NCI-H2107 (cell line): ENCODE measurements around the gene EPB41L2.

Source experiments
- DNase-seq: peaks from one replicate; lab custom pipeline; 2025; lab: John Stamatoyannopoulos, UW

Gene EPB41L2

GRCh38 chr6:130865793-130866192 is 197.3 kb downstream of the EPB41L2 start:
- no peak for DNase-seq

GRCh38 chr6:130864344-130864743 is 198.7 kb downstream of the EPB41L2 start:
- DNase-seq, result no peak

GRCh38 chr6:130863415-130864230 is 199.4 kb downstream of the EPB41L2 start:
- DNase-seq, result no peak

GRCh38 chr6:130862370-130862769 is 200.7 kb downstream of the EPB41L2 start:
- no peak for DNase-seq

DNA sequence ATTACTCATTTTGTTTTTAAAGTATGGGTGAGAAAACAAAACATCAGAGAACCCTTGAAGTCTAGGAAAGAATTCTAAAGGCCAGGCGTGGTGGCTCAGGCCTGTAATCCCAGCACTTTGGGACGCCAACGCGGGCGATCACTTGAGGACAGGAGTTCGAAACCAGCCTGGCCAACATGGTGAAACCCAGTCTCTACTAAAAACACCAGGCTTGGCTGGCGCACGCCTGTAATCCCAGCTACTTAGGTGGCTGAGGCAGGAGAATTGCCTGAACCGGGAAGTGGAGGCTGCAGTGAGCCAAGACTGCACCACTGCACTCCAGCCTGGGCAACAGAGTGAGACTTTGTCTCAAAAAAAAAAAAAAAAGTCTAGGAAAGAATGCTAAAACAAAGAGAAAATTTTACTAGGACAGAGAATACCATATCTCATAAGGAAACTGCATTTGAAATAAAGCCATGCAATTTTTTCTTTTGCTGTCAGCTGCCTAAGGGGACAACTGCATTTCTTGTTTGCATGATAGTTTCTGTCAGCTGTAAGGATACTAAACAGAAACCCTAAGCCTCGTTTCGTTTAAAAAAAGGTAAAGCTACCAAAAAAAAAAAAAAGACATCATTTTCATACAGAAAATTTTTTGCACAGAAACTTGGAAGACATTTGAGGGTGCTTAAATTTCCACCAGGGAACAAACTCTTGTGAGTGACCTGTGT is 203.7 kb downstream of the EPB41L2 start:
- DNase-seq, result no peak

GRCh38 chr6:130858498-130859160 is 204.4 kb downstream of the EPB41L2 start:
- DNase-seq, result no peak

- DNase-seq, result no peak
Measured at GRCh38 chr6:130858054-130858453, 205.0 kb downstream of the EPB41L2 start.

- DNase-seq, result no peak
Measured at GRCh38 chr6:130853555-130854183, 209.4 kb downstream of the EPB41L2 start.

- no peak for DNase-seq
Measured at GRCh38 chr6:130852844-130853554, 210.0 kb downstream of the EPB41L2 start.

DNA sequence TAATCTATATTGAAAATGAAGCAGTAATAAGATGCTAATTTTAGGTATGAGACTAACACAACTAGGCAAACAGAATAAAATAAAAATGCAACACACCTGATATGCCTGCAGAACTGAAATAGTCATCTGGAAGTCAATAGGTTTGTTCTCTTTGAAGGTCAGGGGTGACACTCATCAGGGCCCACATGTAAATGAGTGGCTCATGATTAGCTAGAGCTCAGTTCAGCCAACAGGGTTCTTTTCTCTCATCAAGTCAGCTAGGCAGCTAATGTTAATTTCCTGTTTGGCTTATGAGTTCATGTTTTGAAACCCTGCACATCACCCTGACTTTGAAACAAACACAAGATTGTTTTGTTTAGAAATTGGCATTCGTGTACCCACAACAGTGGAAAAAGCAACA is 212.0 kb downstream of the EPB41L2 start:
- no peak for DNase-seq

GRCh38 chr6:130849594-130849993 is 213.5 kb downstream of the EPB41L2 start:
- DNase-seq, result no peak

DNA sequence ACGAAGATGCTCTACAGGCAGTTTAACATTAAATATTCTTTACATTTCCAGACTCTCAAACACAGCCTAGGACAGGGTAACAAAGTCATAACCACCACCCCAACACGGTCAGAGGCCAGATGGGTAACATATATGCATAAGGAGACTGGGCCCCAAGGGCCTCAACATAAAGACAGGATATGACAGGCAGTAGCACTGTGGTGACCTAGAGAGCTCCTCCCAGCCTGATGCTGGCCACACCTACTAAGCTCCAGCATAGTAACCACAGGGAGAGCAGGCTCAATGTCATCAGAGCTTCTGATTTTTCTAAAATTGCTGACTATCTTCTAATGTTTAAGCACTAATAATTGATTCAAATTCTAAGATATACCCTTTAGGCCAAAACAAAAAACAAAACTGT is 214.1 kb downstream of the EPB41L2 start:
- no peak for DNase-seq

- no peak for DNase-seq
Measured at GRCh38 chr6:130847001-130847910, 215.8 kb downstream of the EPB41L2 start.

DNA sequence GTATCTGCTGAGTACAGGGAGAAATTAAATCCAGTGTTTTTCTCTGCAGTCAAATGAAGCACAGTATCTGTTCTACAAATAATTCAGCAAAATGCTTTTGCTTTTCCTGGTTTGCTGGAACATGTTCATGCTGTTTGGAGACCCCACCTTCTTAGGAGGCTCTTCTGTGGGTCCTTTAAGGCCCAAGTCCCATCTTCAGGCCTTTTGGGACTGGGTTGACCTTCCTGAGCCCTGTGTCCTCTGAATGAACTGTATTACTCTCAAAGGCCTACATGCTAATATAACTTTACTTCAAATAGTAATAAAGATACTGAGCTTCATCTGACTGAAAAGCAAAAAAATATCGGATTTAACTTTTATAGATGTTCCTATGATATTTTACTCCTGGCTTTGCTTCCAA is 216.5 kb downstream of the EPB41L2 start:
- no peak for DNase-seq

DNA sequence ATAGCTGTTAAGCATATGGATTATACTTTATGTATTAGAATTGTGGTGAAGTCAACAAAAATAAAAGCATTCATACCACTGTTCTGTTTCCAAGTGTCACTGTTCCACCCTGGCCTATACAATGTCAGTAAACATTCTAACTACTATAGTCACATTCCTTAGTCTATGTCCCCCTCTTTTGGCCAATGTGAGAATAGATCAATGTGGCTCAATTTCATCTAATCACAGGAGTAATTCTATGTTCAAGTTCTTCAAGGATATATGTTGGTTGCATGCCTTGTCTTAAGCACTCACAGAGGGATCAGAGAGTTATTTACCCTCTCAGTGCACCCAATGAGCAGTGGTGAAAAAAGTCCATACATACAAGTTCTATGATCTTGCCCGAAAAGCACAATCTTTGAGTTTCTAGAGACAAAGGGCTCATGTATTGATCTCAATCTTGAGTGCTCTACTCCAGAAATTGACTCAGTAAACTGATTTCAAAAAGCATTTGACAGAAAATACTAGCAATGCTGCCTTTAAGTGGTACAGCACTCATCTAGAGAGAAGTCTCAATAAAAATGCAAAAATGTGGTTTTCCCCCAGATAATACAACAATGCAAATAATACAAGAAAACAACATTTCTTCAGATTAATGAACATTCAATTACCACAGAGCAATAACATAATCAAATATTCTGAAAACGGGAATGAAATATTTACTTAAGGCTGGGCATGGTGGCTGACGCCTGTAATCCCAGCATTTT is 219.3 kb downstream of the EPB41L2 start:
- no peak for DNase-seq

DNA sequence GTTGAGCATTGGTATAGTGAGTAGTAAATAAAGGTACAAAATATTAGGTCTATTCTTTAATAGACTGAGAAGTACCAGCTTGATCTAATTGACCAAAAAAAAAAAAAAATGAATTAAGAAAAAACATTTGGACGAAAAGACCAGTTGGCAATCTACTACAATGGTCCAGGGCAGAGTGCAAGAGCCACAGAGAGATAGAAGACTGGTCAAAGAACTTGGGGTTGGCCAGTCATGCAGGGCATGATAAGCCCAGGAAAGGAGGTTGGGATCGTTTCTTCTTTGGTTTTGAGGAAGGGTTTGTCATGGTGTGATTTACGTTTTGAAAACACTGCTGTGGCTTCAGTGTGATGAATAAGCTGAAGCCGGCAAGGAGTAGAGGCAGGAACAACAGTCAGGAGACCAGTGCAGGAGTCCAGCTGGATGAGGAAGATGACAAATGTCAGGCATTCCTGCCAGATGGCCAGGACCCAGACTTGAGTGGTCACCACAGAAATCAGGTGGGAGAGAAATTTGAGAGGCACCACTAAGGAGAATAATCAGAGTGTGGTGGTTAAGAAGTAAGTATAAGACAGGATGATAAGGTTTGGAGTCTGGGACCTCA is 221.8 kb downstream of the EPB41L2 start:
- no peak for DNase-seq

DNA sequence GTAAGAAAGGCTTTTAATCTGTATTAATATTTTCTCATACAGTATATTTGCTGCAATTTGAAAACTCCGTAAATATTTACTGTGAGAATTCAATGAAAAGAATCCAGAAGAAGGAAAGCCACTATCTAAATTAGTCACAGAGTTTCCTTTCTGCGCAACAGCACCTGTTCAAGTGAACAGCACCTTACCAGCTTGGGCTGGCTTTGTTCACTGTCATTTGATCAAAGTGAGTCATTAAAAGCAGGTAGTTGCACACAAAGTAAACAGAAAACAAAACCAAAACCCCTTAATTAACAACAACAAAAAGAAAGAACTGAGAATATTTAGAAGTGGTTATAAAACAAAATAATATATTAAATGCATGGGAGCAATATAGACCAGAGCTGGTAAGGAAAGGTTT is 223.0 kb downstream of the EPB41L2 start:
- no peak for DNase-seq

DNA sequence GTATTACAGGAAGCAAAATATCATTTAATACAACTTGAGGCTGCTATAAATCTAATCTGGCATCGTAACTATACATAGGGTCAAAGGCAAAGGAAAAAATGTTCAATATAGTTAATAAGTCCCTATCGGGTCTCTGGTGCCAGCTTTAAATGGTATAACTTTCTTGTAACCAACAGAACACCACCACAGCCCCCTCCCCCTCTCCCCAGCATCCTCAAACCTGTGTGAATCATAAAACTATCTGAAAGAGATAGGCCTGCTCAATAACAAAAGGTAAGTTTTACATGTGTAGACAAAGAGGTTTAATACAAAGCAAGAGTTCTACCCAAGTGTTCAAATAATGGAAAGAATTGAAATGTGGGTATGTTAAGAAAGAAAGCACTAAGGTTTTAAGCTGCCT is 223.7 kb downstream of the EPB41L2 start:
- DNase-seq, result no peak

DNA sequence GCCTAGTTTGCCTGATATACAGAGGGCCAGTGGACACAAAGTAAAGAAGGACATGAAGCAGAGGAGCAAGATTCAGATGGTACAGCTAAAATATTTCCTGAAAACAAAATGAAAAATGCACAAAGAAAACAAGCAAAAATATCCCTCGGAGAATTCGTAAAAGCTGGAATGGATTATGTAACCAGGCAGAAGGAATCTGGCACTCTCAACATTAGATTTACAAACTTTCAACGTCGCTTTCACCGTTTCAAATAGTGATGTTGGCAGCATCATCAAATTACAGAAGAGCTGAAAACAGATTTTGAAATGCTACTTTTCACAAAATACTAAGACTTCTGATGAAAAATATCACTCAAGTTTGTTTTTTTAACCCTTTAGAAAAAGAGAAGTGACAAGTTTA is 224.1 kb downstream of the EPB41L2 start:
- no peak for DNase-seq
